Endodermal cell (in vitro differentiated cells): ENCODE measurements around the gene CFAP46. TPM values are rescaled to one million over a fixed set of nuclear protein-coding genes. Genes with fewer than 3 reads are reported as not detected.
"Not testable (repeated sequence)": the region's sequence is repeated elsewhere in the genome, so short reads cannot be mapped to it uniquely, and the experiment has no call there.

Source experiments
- DNase-seq: peaks from one replicate; pipeline ENCODE4 v3.0.0-alpha.2; 2017
- H3K27ac ChIP-seq: 2 replicates; pipeline ENCODE4 v1.5.1; 2013; ENCODE audit warnings: mild to moderate bottlenecking, low read depth, low read length, moderate library complexity
- H3K27me3 ChIP-seq: 2 replicates; pipeline ENCODE4 v1.6.1; 2013; ENCODE audit warnings: mild to moderate bottlenecking, low read length, moderate library complexity; ENCODE audit not compliant: insufficient read depth, control insufficient read depth, poor library complexity, severe bottlenecking
- H3K36me3 ChIP-seq: 2 replicates; pipeline ENCODE4 v1.7.0; 2013; ENCODE audit warnings: mild to moderate bottlenecking, low read length, moderate library complexity; ENCODE audit not compliant: control insufficient read depth, insufficient read depth
- H3K4me1 ChIP-seq: one replicate; pipeline ENCODE4 v1.7.0; 2013; ENCODE audit warnings: low read length; ENCODE audit not compliant: control insufficient read depth, insufficient read depth
- H3K4me3 ChIP-seq: 2 replicates; pipeline ENCODE4 v1.5.1; 2013; ENCODE audit warnings: mild to moderate bottlenecking, low read length, moderate library complexity
- H3K9ac ChIP-seq: 2 replicates; pipeline ENCODE4 v1.6.1; 2013; ENCODE audit warnings: mild to moderate bottlenecking, low read length, moderate library complexity; ENCODE audit not compliant: poor library complexity, severe bottlenecking; ENCODE audit errors: extremely low read depth
- H3K9me3 ChIP-seq: 2 replicates; pipeline ENCODE4 v1.6.1; 2013; ENCODE audit warnings: mild to moderate bottlenecking, low read length, moderate library complexity; ENCODE audit not compliant: control insufficient read depth
- H3K27ac Mint-ChIP-seq: 2 replicates; pipeline ENCODE4 v1.8.0; 2020; ENCODE audit warnings: mixed read lengths
- H3K27me3 Mint-ChIP-seq: 2 replicates; pipeline ENCODE4 v1.8.0; 2021; ENCODE audit warnings: mild to moderate bottlenecking, mixed read lengths; ENCODE audit not compliant: insufficient read depth
- H3K36me3 Mint-ChIP-seq: 2 replicates; pipeline ENCODE4 v1.8.0; 2020; ENCODE audit warnings: low read depth, mixed read lengths
- H3K4me1 Mint-ChIP-seq: 2 replicates; pipeline ENCODE4 v1.8.0; 2020; ENCODE audit warnings: mixed read lengths
- H3K4me3 Mint-ChIP-seq: 2 replicates; pipeline ENCODE4 v1.8.0; 2020; ENCODE audit warnings: mild to moderate bottlenecking, moderate library complexity, mixed read lengths
- H3K9me3 Mint-ChIP-seq: 2 replicates; pipeline ENCODE4 v1.8.0; 2020; ENCODE audit warnings: mild to moderate bottlenecking, mixed read lengths
- CTCF ChIP-seq: fragments of 200-600 bp; sonication (generic); conservative IDR thresholded peaks from 2 replicates; pipeline ENCODE4 v1.5.0; 2021; ENCODE audit warnings: antibody characterized with exemption, mild to moderate bottlenecking
- WGBS, 2 experiments: methylation state at CpG; one replicate each; pipeline versions ENCODE4 v1.1.5 to v1.1.7; 2013; ENCODE audit warnings: missing lambda C conversion rate in 2 of 2, mixed read lengths in 1 of 2; ENCODE audit not compliant: insufficient coverage in 1 of 2, insufficient read length in 1 of 2; 5-methylcytosine and 5-hydroxymethylcytosine counted together
- total RNA-seq, 2 donors: library from RNA; stranded (reverse); fragmentation: NEBNext Ultra II Directional in 1 of 2; extraction: Animal tissue kit (Norgen Biotek cat#: 25700) in 1 of 2; gene quantifications; 2 replicates in 1 of 2; 3 replicates in 1 of 2; pipeline ENCODE4 v1.2.1, GENCODE V29; 2021

The CFAP46 gene
- total RNA-seq, 2 donors from 2014 or later = 9.9 to 10.5 TPM

GRCh38 chr10:132898391-132899053, 43.8 kb downstream of the CFAP46 start:
- Histone ChIP-seq H3K27me3 (no peaks in the 10 kb centered on the region), H3K4me1 (no peaks in the 10 kb centered on the region), H3K9me3 (no peaks in the 10 kb centered on the region), H3K9ac (no peak overlapping the region), H3K4me3 (no peak overlapping the region), H3K36me3 (no peaks in the 10 kb centered on the region), H3K27ac (no peak overlapping the region)
- Mint-ChIP-seq H3K27ac (no peak overlapping the region), H3K4me3 (no peak overlapping the region), H3K4me1 (peaks cover 1% of the 10 kb centered on the region), H3K27me3 (no peaks in the 10 kb centered on the region), H3K9me3 (peaks cover 20% of the 10 kb centered on the region), H3K36me3 (no peaks in the 10 kb centered on the region)
- no peak for DNase-seq
- WGBS, 2 experiments = 89 to 90% methylated on average over 4 to 12 of the region's 12 CpGs
- no peak for TF ChIP-seq CTCF

GRCh38 chr10:132897516-132898381, 44.6 kb downstream of the CFAP46 start:
- no peak overlapping the region for H3K4me3 Mint-ChIP-seq
- no peak for DNase-seq
- H3K9ac ChIP-seq = no peak overlapping the region
- peaks cover 23% of the 10 kb centered on the region for H3K9me3 Mint-ChIP-seq
- WGBS, 2 experiments = 86 to 92% methylated on average over 9 to 16 of the region's 16 CpGs
- H3K27ac ChIP-seq = no peak overlapping the region
- no peak overlapping the region for H3K27ac Mint-ChIP-seq
- peaks cover 3% of the 10 kb centered on the region for H3K4me1 Mint-ChIP-seq
- no peaks in the 10 kb centered on the region for H3K27me3 Mint-ChIP-seq
- H3K36me3 Mint-ChIP-seq = no peaks in the 10 kb centered on the region
- no peaks in the 10 kb centered on the region for H3K36me3 ChIP-seq
- no peaks in the 10 kb centered on the region for H3K9me3 ChIP-seq
- H3K27me3 ChIP-seq = no peaks in the 10 kb centered on the region
- no peak overlapping the region for H3K4me3 ChIP-seq
- H3K4me1 ChIP-seq = no peaks in the 10 kb centered on the region
- TF ChIP-seq CTCF = no peak

GRCh38 chr10:132893786-132894185, 48.6 kb downstream of the CFAP46 start:
- not testable (repeated sequence) for H3K4me3 Mint-ChIP-seq

More at GRCh38 chr10:132893786-132894185, 48.6 kb downstream of the CFAP46 start:
- Mint-ChIP-seq H3K9me3 (peaks cover 11% of the 10 kb centered on the region), H3K4me1 (peaks cover 16% of the 10 kb centered on the region)
- peak; percentile 89 for TF ChIP-seq CTCF
- H3K27ac Mint-ChIP-seq, H3K4me1 ChIP-seq, H3K36me3 Mint-ChIP-seq, H3K27ac ChIP-seq, H3K36me3 ChIP-seq, H3K9ac ChIP-seq, H3K9me3 ChIP-seq, H3K27me3 Mint-ChIP-seq, H3K4me3 ChIP-seq, H3K27me3 ChIP-seq: not testable (repeated sequence)
- peak; percentile 86 for DNase-seq
- 63 to 87% methylated on average over 2 to 6 of the region's 6 CpGs for WGBS, 2 experiments
